Colonic mucosa (tissue), 4 donors: ENCODE results near the gene LIM2. TPM values are rescaled to one million over a fixed set of nuclear protein-coding genes. Genes with fewer than 3 reads are reported as not detected.
"Not testable (repeated sequence)": the region's sequence is repeated elsewhere in the genome, so short reads cannot be mapped to it uniquely, and the experiment has no call there.

Experiments used
- DNase-seq: peaks from one replicate; pipeline ENCODE4 v3.0.0-alpha.2; 2020
- H3K27ac ChIP-seq: fragments of 200-600 bp; one replicate; pipeline ENCODE4 v1.8.0; 2021
- H3K27me3 ChIP-seq: fragments of 200-600 bp; one replicate; pipeline ENCODE4 v1.8.0; 2021
- H3K36me3 ChIP-seq: fragments of 200-600 bp; one replicate; pipeline ENCODE4 v1.8.0; 2021
- H3K4me1 ChIP-seq: fragments of 200-600 bp; one replicate; pipeline ENCODE4 v1.8.0; 2021; ENCODE audit warnings: mild to moderate bottlenecking
- H3K4me3 ChIP-seq: fragments of 200-600 bp; one replicate; pipeline ENCODE4 v1.8.0; 2021
- H3K9ac ChIP-seq, 2 donors: one replicate each; pipeline ENCODE4 v1.7.0; 2013; ENCODE audit warnings: control low read depth in 2 of 2, low read depth in 2 of 2, low read length in 2 of 2
- H3K9me3 ChIP-seq: fragments of 200-600 bp; one replicate; pipeline ENCODE4 v1.8.0; 2021
- CTCF ChIP-seq: fragments of 200-600 bp; IDR thresholded peaks from one replicate; pipeline ENCODE4 v1.8.0; 2022; ENCODE audit warnings: antibody characterized with exemption, mild to moderate bottlenecking
- intact Hi-C: fragments of 100-400 bp; cut with DNase I; formaldehyde crosslinking; loops from one replicate; pipeline ENCODE4 v1.14.1; 2022
- total RNA-seq, 2 donors: library from RNA; stranded (reverse); fragmentation: NEBNext Ultra II Directional in 1 of 2; extraction: Animal tissue kit (Norgen Biotek cat#: 25700) in 1 of 2; gene quantifications; one replicate each; pipeline ENCODE4 v1.2.1, GENCODE V29; 2021
- donor health status: healthy.
- donor health status: DM: no; HTN: no; CAD: no.
- donor health status: DM: no; HTN: no; CAD: no.

The LIM2 gene
- total RNA-seq, 2 donors from 2014 or later: not detected

- H3K36me3 ChIP-seq: no peaks in the 10 kb centered on the region
- peaks cover 6% of the 10 kb centered on the region for H3K4me1 ChIP-seq
- no peak for TF ChIP-seq CTCF
- no peak for DNase-seq
- H3K9ac ChIP-seq: no peak overlapping the region
- H3K4me3 ChIP-seq: no peak overlapping the region
- no peaks in the 10 kb centered on the region for H3K9me3 ChIP-seq
- H3K27me3 ChIP-seq: no peaks in the 10 kb centered on the region
- intact Hi-C loops: no loop called here
- no peak overlapping the region for H3K27ac ChIP-seq
These were observed 10.4 kb upstream of the LIM2 start for GRCh38 chr19:51398096-51398704.

- H3K9ac ChIP-seq, H3K4me3 ChIP-seq, H3K9me3 ChIP-seq, DNase-seq, H3K36me3 ChIP-seq, H3K27me3 ChIP-seq, intact Hi-C loops, H3K4me1 ChIP-seq, H3K27ac ChIP-seq: not testable (repeated sequence)
These were observed 9.7 kb upstream of the LIM2 start for GRCh38 chr19:51397453-51397852.

- no peak for TF ChIP-seq CTCF
- DNase-seq: no peak
- Histone ChIP-seq H3K4me1 (peaks cover 6% of the 10 kb centered on the region), H3K27me3 (no peaks in the 10 kb centered on the region), H3K4me3 (no peak overlapping the region), H3K9ac (no peak overlapping the region), H3K27ac (no peak overlapping the region), H3K36me3 (no peaks in the 10 kb centered on the region), H3K9me3 (no peaks in the 10 kb centered on the region)
- intact Hi-C loops: no loop called here
These were observed 8.4 kb upstream of the LIM2 start for GRCh38 chr19:51396175-51396574.

- Histone ChIP-seq H3K4me3 (peak overlapping the region; percentile 38), H3K9ac (peak overlapping the region in 1 of 2 donors; percentile 53), H3K36me3 (no peaks in the 10 kb centered on the region), H3K4me1 (peaks cover 6% of the 10 kb centered on the region), H3K9me3 (no peaks in the 10 kb centered on the region), H3K27me3 (no peaks in the 10 kb centered on the region), H3K27ac (peak overlapping the region; percentile 72)
- no peak for TF ChIP-seq CTCF
- peak; percentile 96 for DNase-seq
- intact Hi-C loops: loop anchor here (2.0 kb wide), 1 partner anchor 25 kb away; the partner anchor contains the start of gene CLDND2
These were observed 6.5 kb upstream of the LIM2 start for GRCh38 chr19:51394050-51394836.

GRCh38 chr19:51392701-51393100 is 4.9 kb upstream of the LIM2 start:
- intact Hi-C loops: no loop called here
- Histone ChIP-seq H3K36me3 (no peaks in the 10 kb centered on the region), H3K9ac (no peak overlapping the region), H3K27ac (no peak overlapping the region), H3K27me3 (no peaks in the 10 kb centered on the region), H3K9me3 (no peaks in the 10 kb centered on the region), H3K4me3 (no peak overlapping the region), H3K4me1 (peaks cover 6% of the 10 kb centered on the region)
- DNase-seq: no peak
- TF ChIP-seq CTCF: no peak

- Histone ChIP-seq H3K4me3 (no peak overlapping the region), H3K27me3 (no peaks in the 10 kb centered on the region), H3K9ac (no peak overlapping the region), H3K27ac (no peak overlapping the region), H3K36me3 (no peaks in the 10 kb centered on the region), H3K9me3 (no peaks in the 10 kb centered on the region), H3K4me1 (peaks cover 6% of the 10 kb centered on the region)
- intact Hi-C loops: no loop called here
- DNase-seq: no peak
- no peak for TF ChIP-seq CTCF
These were observed 3.4 kb upstream of the LIM2 start for GRCh38 chr19:51391073-51391611.
